HepG2 (cell line): ENCODE results near the gene MASP1. TPM values are rescaled to one million over a fixed set of nuclear protein-coding genes. Genes with fewer than 3 reads are reported as not detected.

Experiments used
- ATAC-seq: fragments of 200-7000 bp; cut with Tn5 transposase; 3 replicates; pipeline ENCODE4 v1.9.1; 2020; ENCODE audit warnings: mild to moderate bottlenecking, moderate library complexity
- BruUV-seq: library from RNA; stranded (reverse); fragments of 400-500 nt; replicated peaks from 2 replicates; lab custom pipeline; 2021; lab: Mats Ljungman, UMichigan
- CTCF ChIA-PET: fragments of 300-600 bp; formaldehyde crosslinking; extraction: SDS; loops from one replicate; lab custom pipeline; 2021; ENCODE audit warnings: low total read pairs, inconsistent platforms, low intra/inter-chr PET ratio; lab: Yijun Ruan, JAX
- POLR2A ChIA-PET: fragments of 350-600 bp; sonication (Branson Sonifier 250); formaldehyde crosslinking; loops from one replicate; lab custom pipeline; 2020; ENCODE audit warnings: antibody characterized with exemption, inconsistent platforms; lab: Yijun Ruan, JAX
- DNase-seq: peaks from one replicate; pipeline ENCODE4 v3.0.0-alpha.2; 2015; ENCODE audit warnings: low spot score
- FAIRE-seq: peaks from 3 replicates; lab custom pipeline; 2011; peaks lifted over from hg19 to GRCh38; lab: Jason Lieb, UNC
- H2AFZ ChIP-seq: one replicate; pipeline ENCODE4 v1.6.1; 2011; ENCODE audit warnings: low read length, inconsistent platforms
- H3K27ac ChIP-seq: fragments of 300-600 bp; 3 replicates; pipeline ENCODE4 v1.8.0; 2011; ENCODE audit warnings: mixed run types, mild to moderate bottlenecking, mixed read lengths, low read length, inconsistent platforms; ENCODE audit not compliant: insufficient read depth; ENCODE audit errors: extremely low read length
- H3K27me3 ChIP-seq, 2 experiments: fragments of 200-600 bp in 1 of 2; 2 replicates in 1 of 2; 3 replicates in 1 of 2; pipeline versions ENCODE4 v1.6.0 to v1.8.0; 2011; ENCODE audit warnings: low read length in 2 of 2, mild to moderate bottlenecking in 2 of 2, moderate library complexity in 2 of 2, inconsistent platforms in 1 of 2; ENCODE audit not compliant: insufficient read depth in 2 of 2, control insufficient read depth in 1 of 2
- H3K36me3 ChIP-seq, 2 experiments: fragments of 200-600 bp in 1 of 2; replicated peaks in 1 of 2; 2 replicates in 1 of 2; 3 replicates in 1 of 2; pipeline versions ENCODE4 v1.5.1 to v1.8.0; 2011; ENCODE audit warnings: low read length in 2 of 2, inconsistent platforms in 1 of 2; ENCODE audit not compliant: insufficient read depth in 2 of 2, control insufficient read depth in 1 of 2
- H3K4me1 ChIP-seq: 2 replicates; pipeline ENCODE4 v1.5.1; 2012; ENCODE audit warnings: low read length, inconsistent platforms; ENCODE audit not compliant: insufficient read depth
- H3K4me2 ChIP-seq: 2 replicates; pipeline ENCODE4 v1.6.0; 2011; ENCODE audit warnings: low read depth, low read length, inconsistent platforms
- H3K4me3 ChIP-seq, 3 experiments: fragments of 200-600 bp in 1 of 3; sonication (generic), shearing (Covaris generic) in 1 of 3; replicated peaks in 1 of 3; 2 replicates each; pipeline ENCODE4 v1.5.1; 2011 to 2016; ENCODE audit warnings: low read length in 3 of 3, inconsistent platforms in 2 of 3, low read depth in 2 of 3, mild to moderate bottlenecking in 2 of 3, control low read depth in 1 of 3, mixed read lengths in 1 of 3; ENCODE audit not compliant: insufficient read depth in 1 of 3
- H3K79me2 ChIP-seq: one replicate; pipeline ENCODE4 v1.6.1; 2011; ENCODE audit warnings: low read length, inconsistent platforms; ENCODE audit not compliant: insufficient read depth
- H3K9ac ChIP-seq: 2 replicates; pipeline ENCODE4 v1.6.0; 2011; ENCODE audit warnings: mild to moderate bottlenecking, low read depth, low read length, inconsistent platforms; ENCODE audit not compliant: insufficient read depth
- H3K9me3 ChIP-seq: 2 replicates; pipeline ENCODE4 v1.5.1; 2012; ENCODE audit warnings: mild to moderate bottlenecking, low read length
- H4K20me1 ChIP-seq: 2 replicates; pipeline ENCODE4 v1.6.0; 2011; ENCODE audit warnings: inconsistent platforms, mild to moderate bottlenecking, low read length, moderate library complexity; ENCODE audit not compliant: insufficient read depth
- ATF7-NPFF ChIP-seq: sonication (generic); formaldehyde crosslinking; IDR thresholded peaks from 2 replicates; pipeline ENCODE4 v1.8.1; 2023; ENCODE audit warnings: mild to moderate bottlenecking, low read depth, missing genetic modification reagents, moderate library complexity
- PAWR ChIP-seq: sonication (generic); formaldehyde crosslinking; IDR thresholded peaks from 2 replicates; pipeline ENCODE4 v1.4.0; 2020; ENCODE audit warnings: missing genetic modification reagents, mild to moderate bottlenecking, borderline replicate concordance
- POLR2AphosphoS2 ChIP-seq: IDR thresholded peaks from 2 replicates; pipeline ENCODE4 v1.6.1; 2011; ENCODE audit warnings: low read depth, low read length, improper control_type of control experiment
- RERE ChIP-seq: IDR thresholded peaks from 2 replicates; pipeline ENCODE4 v1.6.1; 2016; ENCODE audit warnings: low read depth, missing genetic modification reagents, missing compliant biosample characterization
- RNF2 ChIP-seq: fragments of 450-650 bp; conservative IDR thresholded peaks from 2 replicates; pipeline ENCODE4 v1.6.1; 2016; ENCODE audit warnings: low read depth
- RXRB ChIP-seq: IDR thresholded peaks from 2 replicates; pipeline ENCODE4 v1.6.1; 2016; ENCODE audit warnings: borderline replicate concordance, missing genetic modification reagents, missing compliant biosample characterization
- SNAPC4 ChIP-seq: sonication (generic); formaldehyde crosslinking; IDR thresholded peaks from 2 replicates; pipeline ENCODE4 v1.4.0; 2020; ENCODE audit warnings: mild to moderate bottlenecking, missing genetic modification reagents
- ZBTB37 ChIP-seq: sonication (generic); formaldehyde crosslinking; IDR thresholded peaks from 2 replicates; pipeline ENCODE4 v1.4.0; 2020; ENCODE audit warnings: mild to moderate bottlenecking, missing genetic modification reagents
- ZSCAN22 ChIP-seq: sonication (generic); formaldehyde crosslinking; IDR thresholded peaks from 2 replicates; pipeline ENCODE4 v1.4.0; 2020; ENCODE audit warnings: mild to moderate bottlenecking, missing genetic modification reagents
- WGBS: methylation state at CpG from one replicate; pipeline ENCODE4 v1.1.6; 2017; ENCODE audit warnings: low lambda C conversion rate; 5-methylcytosine and 5-hydroxymethylcytosine counted together
- in situ Hi-C: cut with HindIII; loops from 2 replicates; pipeline ENCODE4 v1.10.0; 2017; ENCODE audit warnings: low pct_unique_long_range_greater_than_20kb; ENCODE audit not compliant: extremely low pct_ligation_motif_present
- intact Hi-C: fragments of 100-400 bp; cut with micrococcal nuclease; formaldehyde crosslinking; loops from one replicate; pipeline ENCODE4 v1.10.0; 2022; ENCODE audit not compliant: unreplicated experiment
- polyA plus RNA-seq, 8 experiments: library from polyadenylated mRNA; depleted of rRNA in 3 of 8; stranded (reverse) in 7 of 8; unstranded in 1 of 8; fragments of >200 nt; fragmentation: Illumina TruSeq in 4 of 8; extraction: Trizol in 4 of 8; gene quantifications; 2 replicates each; pipeline versions ENCODE4 v1.2.1 to v1.2.3, GENCODE V29; 2011 to 2016; ENCODE audit warnings: low read depth in 4 of 8, missing spikeins in 1 of 8, mixed read lengths in 1 of 8; ENCODE audit not compliant: insufficient read depth in 1 of 8
- total RNA-seq, 5 experiments: library from RNA; depleted of rRNA; stranded (reverse); fragments of >200 nt; fragmentation: Illumina TruSeq; extraction: Trizol; gene quantifications; 2 replicates each; pipeline ENCODE4 v1.2.3, GENCODE V29; 2016; ENCODE audit warnings: low read depth in 1 of 5

Gene MASP1
- total and polyA plus RNA-seq, 2 of the 13 experiments (the other 11 are each of a cell fraction or from before 2014, with no cell fraction given): 10.8 to 56.0 TPM

GRCh38 chr3:187211532-187212195 lies 79.9 kb downstream of the MASP1 start (continued):
- TF ChIP-seq ZSCAN22 (CRISPR knock-in tag): no peak
- no peak for TF ChIP-seq RERE (CRISPR knock-in tag)
- TF ChIP-seq POLR2AphosphoS2: no peak
- TF ChIP-seq, all 625 proteins: peak for 0

- FAIRE-seq (peak; percentile 15), DNase-seq (no peak), ATAC-seq (peak; percentile 83)
- H3K36me3 ChIP-seq: no peaks in the 10 kb centered on the region
- H2AFZ ChIP-seq: no peak overlapping the region
- H3K9ac ChIP-seq: no peak overlapping the region
- BruUV-seq: no TSS peak
- CTCF ChIA-PET: no interaction called here
- no peak overlapping the region for H3K4me3 ChIP-seq
- H3K4me2 ChIP-seq: no peak overlapping the region
- H3K79me2 ChIP-seq: no peaks in the 10 kb centered on the region
- H3K4me1 ChIP-seq: peaks cover 9% of the 10 kb centered on the region
- in situ Hi-C loops (no loop called here), intact Hi-C loops (no loop called here)
- H3K9me3 ChIP-seq: no peaks in the 10 kb centered on the region
- POLR2A ChIA-PET: no interaction called here
- H4K20me1 ChIP-seq: no peaks in the 10 kb centered on the region
- H3K27me3 ChIP-seq: peaks cover 1 to 3% of the 10 kb centered on the region in 2 experiments; a peak in 1 of 5 replicates
- H3K27ac ChIP-seq: no peak overlapping the region
- WGBS: 4% methylated on average over 6 of the region's 6 CpGs
- TF ChIP-seq ZBTB37: no peak
- no peak for TF ChIP-seq ATF7-NPFF
- TF ChIP-seq RNF2: no peak
- no peak for TF ChIP-seq RXRB (CRISPR knock-in tag)
- no peak for TF ChIP-seq SNAPC4 (CRISPR knock-in tag)
- TF ChIP-seq PAWR: no peak
Observed at GRCh38 chr3:187210545-187211327, 80.8 kb downstream of the MASP1 start.
